ENCODE results near the gene NR3C1.

DNA sequence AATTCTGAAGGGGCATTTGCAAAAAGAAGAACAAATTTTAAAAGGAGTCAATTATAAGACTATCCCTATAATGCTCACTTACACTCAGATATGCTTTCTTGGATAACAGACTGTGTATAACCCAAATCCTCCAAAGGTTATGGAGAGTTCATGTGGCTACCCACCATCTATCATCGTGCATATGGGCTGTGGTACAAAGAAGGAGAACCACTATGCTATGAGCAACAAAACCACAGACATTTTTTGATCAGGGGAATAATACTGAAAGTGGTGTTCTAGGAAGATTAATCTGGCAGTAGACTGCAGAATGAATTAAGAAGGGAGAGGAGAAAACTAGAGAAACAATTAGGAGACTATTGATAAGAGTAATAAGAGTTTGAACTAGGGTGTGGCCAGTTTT lies 16.8 kb downstream of the NR3C1 start:
- TF ChIP-seq, protein P1, sequence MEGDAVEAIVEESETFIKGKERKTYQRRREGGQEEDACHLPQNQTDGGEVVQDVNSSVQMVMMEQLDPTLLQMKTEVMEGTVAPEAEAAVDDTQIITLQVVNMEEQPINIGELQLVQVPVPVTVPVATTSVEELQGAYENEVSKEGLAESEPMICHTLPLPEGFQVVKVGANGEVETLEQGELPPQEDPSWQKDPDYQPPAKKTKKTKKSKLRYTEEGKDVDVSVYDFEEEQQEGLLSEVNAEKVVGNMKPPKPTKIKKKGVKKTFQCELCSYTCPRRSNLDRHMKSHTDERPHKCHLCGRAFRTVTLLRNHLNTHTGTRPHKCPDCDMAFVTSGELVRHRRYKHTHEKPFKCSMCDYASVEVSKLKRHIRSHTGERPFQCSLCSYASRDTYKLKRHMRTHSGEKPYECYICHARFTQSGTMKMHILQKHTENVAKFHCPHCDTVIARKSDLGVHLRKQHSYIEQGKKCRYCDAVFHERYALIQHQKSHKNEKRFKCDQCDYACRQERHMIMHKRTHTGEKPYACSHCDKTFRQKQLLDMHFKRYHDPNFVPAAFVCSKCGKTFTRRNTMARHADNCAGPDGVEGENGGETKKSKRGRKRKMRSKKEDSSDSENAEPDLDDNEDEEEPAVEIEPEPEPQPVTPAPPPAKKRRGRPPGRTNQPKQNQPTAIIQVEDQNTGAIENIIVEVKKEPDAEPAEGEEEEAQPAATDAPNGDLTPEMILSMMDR (conservative IDR thresholded peaks at IDR 0.05; ENCODE audit: low read length), result no peak
- no peak for TF ChIP-seq EZH2phosphoT487 (IDR thresholded peaks at IDR 0.05; ENCODE audit: borderline replicate concordance)

All from Loucy (cell line).